CD14-positive monocyte (primary cell): Measurements from ENCODE around the gene MRPL10. TPM values are rescaled to one million over a fixed set of nuclear protein-coding genes. Genes with fewer than 3 reads are reported as not detected.

Experiments
- DNase-seq, 3 donors: peaks; one replicate each; pipeline ENCODE4 v3.0.0-alpha.2; 2011 to 2022
- H2AFZ ChIP-seq: 2 replicates; pipeline ENCODE4 v1.6.0; 2012; ENCODE audit warnings: mild to moderate bottlenecking, low read depth, low read length, inconsistent platforms; ENCODE audit not compliant: insufficient read depth, poor library complexity, severe bottlenecking
- H3K27ac ChIP-seq, 2 donors: 1 replicate in 1 of 2; 2 replicates in 1 of 2; pipeline ENCODE4 v1.5.1; 2012 to 2013; ENCODE audit warnings: low read length in 2 of 2, control low read depth in 1 of 2, inconsistent platforms in 1 of 2, low read depth in 1 of 2, mild to moderate bottlenecking in 1 of 2
- H3K27me3 ChIP-seq, 2 donors: one replicate each; pipeline versions ENCODE4 v1.6.0 to v1.6.1; 2011 to 2013; ENCODE audit warnings: low read length in 2 of 2; ENCODE audit not compliant: control insufficient read depth in 2 of 2, insufficient read depth in 2 of 2
- H3K36me3 ChIP-seq, 2 donors: replicated peaks in 1 of 2; 1 replicate in 1 of 2; 2 replicates in 1 of 2; pipeline versions ENCODE4 v1.5.1 to v1.6.1; 2012 to 2013; ENCODE audit warnings: low read length in 2 of 2, control low read depth in 1 of 2, inconsistent platforms in 1 of 2, mild to moderate bottlenecking in 1 of 2; ENCODE audit not compliant: insufficient read depth in 2 of 2, control insufficient read depth in 1 of 2
- H3K4me1 ChIP-seq, 2 donors: 1 replicate in 1 of 2; 2 replicates in 1 of 2; pipeline versions ENCODE4 v1.5.1 to v1.6.1; 2012 to 2013; ENCODE audit warnings: low read length in 2 of 2, control low read depth in 1 of 2, inconsistent platforms in 1 of 2, mild to moderate bottlenecking in 1 of 2, moderate library complexity in 1 of 2; ENCODE audit not compliant: insufficient read depth in 2 of 2, control insufficient read depth in 1 of 2
- H3K4me2 ChIP-seq: replicated peaks from 2 replicates; pipeline ENCODE3; 2012; ENCODE audit warnings: low read length, moderate library complexity, mild to moderate bottlenecking; ENCODE audit not compliant: poor library complexity, severe bottlenecking; ENCODE audit errors: extremely low read depth
- H3K4me3 ChIP-seq, 3 experiments: fragments of 200-600 bp in 1 of 3; sonication (generic) in 1 of 3; replicated peaks in 1 of 3; 1 replicate in 2 of 3; 2 replicates in 1 of 3; pipeline ENCODE4 v1.5.1; 2011 to 2013; ENCODE audit warnings: low read length in 3 of 3, mild to moderate bottlenecking in 3 of 3, control low read depth in 2 of 3, low read depth in 2 of 3, inconsistent platforms in 1 of 3, moderate library complexity in 1 of 3
- H3K79me2 ChIP-seq: 2 replicates; pipeline ENCODE4 v1.6.0; 2012; ENCODE audit warnings: mild to moderate bottlenecking, control low read depth, inconsistent platforms, low read length, moderate library complexity; ENCODE audit not compliant: insufficient read depth
- H3K9ac ChIP-seq: 2 replicates; pipeline ENCODE4 v1.6.0; 2017; ENCODE audit warnings: low read length, mild to moderate bottlenecking; ENCODE audit not compliant: insufficient read depth, poor library complexity, severe bottlenecking
- H3K9me3 ChIP-seq, 2 donors: replicated peaks in 1 of 2; 1 replicate in 1 of 2; 2 replicates in 1 of 2; pipeline versions ENCODE4 v1.5.1 to v1.6.1; 2012 to 2013; ENCODE audit warnings: low read length in 2 of 2, control low read depth in 1 of 2; ENCODE audit not compliant: control insufficient read depth in 1 of 2, insufficient read depth in 1 of 2
- H4K20me1 ChIP-seq: 2 replicates; pipeline ENCODE4 v1.6.0; 2012; ENCODE audit warnings: mild to moderate bottlenecking, low read length, control low read depth, moderate library complexity; ENCODE audit not compliant: insufficient read depth
- H3K27ac Mint-ChIP-seq, 7 donors: one replicate each; pipeline ENCODE4 v1.8.0; 2020; ENCODE audit warnings: mild to moderate bottlenecking in 7 of 7, mixed read lengths in 7 of 7, moderate library complexity in 6 of 7, inconsistent platforms in 2 of 7
- H3K27me3 Mint-ChIP-seq, 3 donors: one replicate each; pipeline ENCODE4 v1.8.0; 2021 to 2022; ENCODE audit warnings: low read depth in 3 of 3, mild to moderate bottlenecking in 3 of 3, mixed read lengths in 3 of 3, moderate library complexity in 3 of 3, inconsistent platforms in 1 of 3
- H3K36me3 Mint-ChIP-seq, 2 donors: one replicate each; pipeline ENCODE4 v1.8.0; 2020; ENCODE audit warnings: mixed read lengths in 2 of 2, inconsistent platforms in 1 of 2, mild to moderate bottlenecking in 1 of 2
- H3K4me1 Mint-ChIP-seq: one replicate; pipeline ENCODE4 v1.8.0; 2020; ENCODE audit warnings: mild to moderate bottlenecking, mixed read lengths
- H3K4me3 Mint-ChIP-seq, 2 donors: one replicate each; pipeline ENCODE4 v1.8.0; 2020; ENCODE audit warnings: mild to moderate bottlenecking in 2 of 2, mixed read lengths in 2 of 2, moderate library complexity in 1 of 2
- H3K9me3 Mint-ChIP-seq, 7 donors: one replicate each; pipeline ENCODE4 v1.8.0; 2020 to 2022; ENCODE audit warnings: mixed read lengths in 7 of 7, mild to moderate bottlenecking in 6 of 7, moderate library complexity in 6 of 7, inconsistent platforms in 2 of 7
- WGBS: methylation state at CpG from one replicate; pipeline ENCODE4 v1.1.5; 2013; ENCODE audit warnings: missing lambda C conversion rate; ENCODE audit not compliant: insufficient coverage; 5-methylcytosine and 5-hydroxymethylcytosine counted together
- intact Hi-C, 2 donors: fragments of 100-400 bp; cut with micrococcal nuclease; formaldehyde crosslinking; loops; one replicate each; pipeline versions ENCODE4 v1.15.0 to v1.15.1; 2023
- polyA plus RNA-seq, 3 donors: library from polyadenylated mRNA; depleted of rRNA in 1 of 3; unstranded in 2 of 3; stranded (reverse) in 1 of 3; fragments of 300-500 nt in 2 of 3; fragments of >200 nt in 1 of 3; fragmentation: Illumina TruSeq in 2 of 3; gene quantifications; 1 replicate in 2 of 3; 2 replicates in 1 of 3; pipeline ENCODE4 v1.2.3, GENCODE V29; 2012 to 2021
- TF ChIP-seq, protein P1 (sequence below): fragments of 200-600 bp; IDR thresholded peaks from one replicate; pipeline ENCODE4 v1.8.0; 2022; ENCODE audit warnings: antibody characterized with exemption, mild to moderate bottlenecking

Gene MRPL10
- polyA plus RNA-seq, 3 donors = 28.5 to 32.7 (median 32.6) TPM

DNA sequence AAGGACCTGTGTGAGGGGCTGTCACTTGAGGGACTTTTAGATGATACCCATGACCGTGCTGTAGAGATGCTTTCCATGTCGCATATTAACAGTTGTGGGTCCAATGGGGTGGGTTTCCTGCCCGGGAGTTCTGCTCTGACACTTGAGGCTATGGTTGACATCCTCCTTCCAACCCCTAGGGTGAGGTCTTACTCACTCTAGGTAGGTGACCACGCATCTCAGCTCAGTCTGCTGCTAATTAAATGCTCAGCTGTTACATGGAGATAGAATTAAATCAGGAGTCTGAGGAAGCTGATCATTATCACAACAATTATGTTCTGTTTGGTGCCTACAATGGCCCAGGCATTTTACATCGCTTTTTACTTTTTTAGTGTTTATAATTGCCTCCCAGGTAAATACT is 49.9 kb downstream of the MRPL10 start:
- Histone ChIP-seq H3K4me3 (no peak overlapping the region), H3K27ac (no peak overlapping the region), H3K36me3 (no peaks in the 10 kb centered on the region), H3K4me2 (no peak overlapping the region), H4K20me1 (no peaks in the 10 kb centered on the region), H3K27me3 (peaks cover 15 to 36% of the 10 kb centered on the region in 2 donors), H3K9me3 (no peaks in the 10 kb centered on the region), H3K9ac (no peak overlapping the region), H3K4me1 (no peaks in the 10 kb centered on the region), H3K79me2 (no peaks in the 10 kb centered on the region), H2AFZ (no peak overlapping the region)
- H3K27me3 Mint-ChIP-seq = peaks cover 58 to 61% (median 60%) of the 10 kb centered on the region in 3 donors
- peak overlapping the region in 1 of 7 donors; percentile 59 for H3K27ac Mint-ChIP-seq
- TF ChIP-seq, protein P1, sequence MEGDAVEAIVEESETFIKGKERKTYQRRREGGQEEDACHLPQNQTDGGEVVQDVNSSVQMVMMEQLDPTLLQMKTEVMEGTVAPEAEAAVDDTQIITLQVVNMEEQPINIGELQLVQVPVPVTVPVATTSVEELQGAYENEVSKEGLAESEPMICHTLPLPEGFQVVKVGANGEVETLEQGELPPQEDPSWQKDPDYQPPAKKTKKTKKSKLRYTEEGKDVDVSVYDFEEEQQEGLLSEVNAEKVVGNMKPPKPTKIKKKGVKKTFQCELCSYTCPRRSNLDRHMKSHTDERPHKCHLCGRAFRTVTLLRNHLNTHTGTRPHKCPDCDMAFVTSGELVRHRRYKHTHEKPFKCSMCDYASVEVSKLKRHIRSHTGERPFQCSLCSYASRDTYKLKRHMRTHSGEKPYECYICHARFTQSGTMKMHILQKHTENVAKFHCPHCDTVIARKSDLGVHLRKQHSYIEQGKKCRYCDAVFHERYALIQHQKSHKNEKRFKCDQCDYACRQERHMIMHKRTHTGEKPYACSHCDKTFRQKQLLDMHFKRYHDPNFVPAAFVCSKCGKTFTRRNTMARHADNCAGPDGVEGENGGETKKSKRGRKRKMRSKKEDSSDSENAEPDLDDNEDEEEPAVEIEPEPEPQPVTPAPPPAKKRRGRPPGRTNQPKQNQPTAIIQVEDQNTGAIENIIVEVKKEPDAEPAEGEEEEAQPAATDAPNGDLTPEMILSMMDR = no peak
- WGBS = 40% methylated on average over 1 of the region's 5 CpGs
- no peaks in the 10 kb centered on the region for H3K4me1 Mint-ChIP-seq
- no peak overlapping the region for H3K4me3 Mint-ChIP-seq
- H3K9me3 Mint-ChIP-seq = peaks cover 0 to 3% (median 0%) of the 10 kb centered on the region in 7 donors
- DNase-seq = no peak
- H3K36me3 Mint-ChIP-seq = peaks cover 0 to 1% of the 10 kb centered on the region in 2 donors
- intact Hi-C loops = no loop called here

DNA sequence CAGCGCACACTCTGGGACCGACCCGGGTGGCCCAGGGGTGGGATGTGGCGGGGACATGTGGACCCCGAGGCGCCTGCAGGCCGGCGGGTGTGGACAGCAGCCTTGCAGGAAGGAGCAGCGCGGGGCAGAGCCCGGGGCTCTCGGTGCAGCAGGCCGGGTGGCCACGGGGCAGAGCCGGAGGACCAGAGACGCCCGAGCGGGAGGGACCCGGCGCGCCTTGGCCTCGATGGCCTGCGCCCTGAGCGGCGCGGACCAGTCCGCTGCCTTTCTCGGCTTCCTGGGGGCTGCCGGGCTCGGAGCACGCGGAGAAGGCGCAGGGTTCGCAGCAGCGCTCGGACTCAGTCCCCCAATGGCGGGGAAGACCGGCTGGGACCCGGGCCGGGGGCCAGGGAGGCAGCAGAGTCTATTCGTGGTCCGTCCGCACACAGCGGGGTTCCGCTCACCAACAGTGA is 53.1 kb downstream of the MRPL10 start:
- Histone ChIP-seq H3K9me3 (no peaks in the 10 kb centered on the region), H3K4me2 (no peak overlapping the region), H3K4me3 (no peak overlapping the region), H3K36me3 (no peaks in the 10 kb centered on the region), H3K79me2 (no peaks in the 10 kb centered on the region), H3K9ac (no peak overlapping the region), H2AFZ (no peak overlapping the region), H3K27ac (no peak overlapping the region), H3K27me3 (peaks cover 17 to 46% of the 10 kb centered on the region in 2 donors), H4K20me1 (no peaks in the 10 kb centered on the region), H3K4me1 (peaks cover 0 to 8% of the 10 kb centered on the region in 2 donors)
- intact Hi-C loops = no loop called here
- H3K4me3 Mint-ChIP-seq = peak overlapping the region in 1 of 2 donors; percentile 75
- TF ChIP-seq, protein P1 = no peak
- peaks cover 0 to 1% of the 10 kb centered on the region in 2 donors for H3K36me3 Mint-ChIP-seq
- no peak for DNase-seq
- peaks cover 0 to 5% (median 3%) of the 10 kb centered on the region in 7 donors for H3K9me3 Mint-ChIP-seq
- H3K27ac Mint-ChIP-seq = no peak overlapping the region
- peaks cover 6% of the 10 kb centered on the region for H3K4me1 Mint-ChIP-seq
- peaks cover 62 to 81% (median 67%) of the 10 kb centered on the region in 3 donors for H3K27me3 Mint-ChIP-seq
- 19% methylated on average over 39 of the region's 45 CpGs for WGBS
